NT2/D1 (cell line): ENCODE data around the gene LETM1.
"Not testable (repeated sequence)": the region's sequence is repeated elsewhere in the genome, so short reads cannot be mapped to it uniquely, and the experiment has no call there.

ENCODE experiments used
- YY1 ChIP-seq: IDR thresholded peaks from 2 replicates; pipeline ENCODE4 v1.6.1; 2011; ENCODE audit not compliant: insufficient read length, insufficient read depth
- ZNF274 ChIP-seq: IDR thresholded peaks from 2 replicates; pipeline ENCODE4 v1.6.1; 2011; ENCODE audit warnings: mild to moderate bottlenecking, low read depth, low read length

- not testable (repeated sequence) for TF ChIP-seq YY1, ZNF274
Observed at GRCh38 chr4:1835836-1836235, 20.1 kb downstream of the LETM1 start.
